Measurements from ENCODE around the gene RAB39B. TPM values are rescaled to one million over a fixed set of nuclear protein-coding genes. Genes with fewer than 3 reads are reported as not detected.
A peak's percentile ranks its signal among the peaks of the same experiment; 100 is the strongest.

Gene RAB39B
- total RNA-seq, 1 donor from 2014 or later: 0.26 TPM

- FAIRE-seq (no peak), DNase-seq (ENCODE audit: low read depth) (no peak)
These were observed 42.9 kb downstream of the RAB39B start for GRCh38 chrX:155221351-155221750.

GRCh38 chrX:155218777-155219176 is 45.5 kb downstream of the RAB39B start:
- no peak for DNase-seq (ENCODE audit: low read depth)
- H3K36me3 ChIP-seq (ENCODE audit: control insufficient read depth, insufficient read depth, low read length): no peaks in the 10 kb centered on the region
- TF ChIP-seq, protein P1, sequence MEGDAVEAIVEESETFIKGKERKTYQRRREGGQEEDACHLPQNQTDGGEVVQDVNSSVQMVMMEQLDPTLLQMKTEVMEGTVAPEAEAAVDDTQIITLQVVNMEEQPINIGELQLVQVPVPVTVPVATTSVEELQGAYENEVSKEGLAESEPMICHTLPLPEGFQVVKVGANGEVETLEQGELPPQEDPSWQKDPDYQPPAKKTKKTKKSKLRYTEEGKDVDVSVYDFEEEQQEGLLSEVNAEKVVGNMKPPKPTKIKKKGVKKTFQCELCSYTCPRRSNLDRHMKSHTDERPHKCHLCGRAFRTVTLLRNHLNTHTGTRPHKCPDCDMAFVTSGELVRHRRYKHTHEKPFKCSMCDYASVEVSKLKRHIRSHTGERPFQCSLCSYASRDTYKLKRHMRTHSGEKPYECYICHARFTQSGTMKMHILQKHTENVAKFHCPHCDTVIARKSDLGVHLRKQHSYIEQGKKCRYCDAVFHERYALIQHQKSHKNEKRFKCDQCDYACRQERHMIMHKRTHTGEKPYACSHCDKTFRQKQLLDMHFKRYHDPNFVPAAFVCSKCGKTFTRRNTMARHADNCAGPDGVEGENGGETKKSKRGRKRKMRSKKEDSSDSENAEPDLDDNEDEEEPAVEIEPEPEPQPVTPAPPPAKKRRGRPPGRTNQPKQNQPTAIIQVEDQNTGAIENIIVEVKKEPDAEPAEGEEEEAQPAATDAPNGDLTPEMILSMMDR (IDR thresholded peaks at IDR 0.05; ENCODE audit: insufficient read depth, low read length, severe bottlenecking): no peak
- FAIRE-seq: no peak
- H3K4me3 ChIP-seq (ENCODE audit: low read depth, low read length): no peak overlapping the region
- H3K27me3 ChIP-seq (ENCODE audit: control insufficient read depth, insufficient read depth, low read length): no peaks in the 10 kb centered on the region

More at GRCh38 chrX:155221351-155221750, 42.9 kb downstream of the RAB39B start:
- Histone ChIP-seq H3K36me3 (ENCODE audit: control insufficient read depth, insufficient read depth, low read length) (no peaks in the 10 kb centered on the region), H3K4me3 (ENCODE audit: low read depth, low read length) (no peak overlapping the region), H3K27me3 (ENCODE audit: control insufficient read depth, insufficient read depth, low read length) (no peaks in the 10 kb centered on the region)
- TF ChIP-seq, protein P1 (IDR thresholded peaks at IDR 0.05; ENCODE audit: insufficient read depth, low read length, severe bottlenecking): no peak

GRCh38 chrX:155216940-155217440 is 47.3 kb downstream of the RAB39B start:
- FAIRE-seq: no peak
- no peaks in the 10 kb centered on the region for H3K27me3 ChIP-seq (ENCODE audit: control insufficient read depth, insufficient read depth, low read length)

GRCh38 chrX:155216179-155216939 is 47.9 kb downstream of the RAB39B start, which contains the start of gene VBP1:
TSS of gene VBP1 (plus strand) at chrX:155216460. CDS start at chrX:155216483, 23 bp downstream.
- no peaks in the 10 kb centered on the region for H3K27me3 ChIP-seq (ENCODE audit: control insufficient read depth, insufficient read depth, low read length)
- FAIRE-seq: no peak
- TF ChIP-seq, protein P1 (IDR thresholded peaks at IDR 0.05; ENCODE audit: insufficient read depth, low read length, severe bottlenecking): peak; percentile 51

More at GRCh38 chrX:155216940-155217440, 47.3 kb downstream of the RAB39B start:
- H3K4me3 ChIP-seq (ENCODE audit: low read depth, low read length): peak overlapping the region; percentile 78
- DNase-seq (ENCODE audit: low read depth): no peak
- no peaks in the 10 kb centered on the region for H3K36me3 ChIP-seq (ENCODE audit: control insufficient read depth, insufficient read depth, low read length)
- TF ChIP-seq, protein P1 (IDR thresholded peaks at IDR 0.05; ENCODE audit: insufficient read depth, low read length, severe bottlenecking): no peak

DNA sequence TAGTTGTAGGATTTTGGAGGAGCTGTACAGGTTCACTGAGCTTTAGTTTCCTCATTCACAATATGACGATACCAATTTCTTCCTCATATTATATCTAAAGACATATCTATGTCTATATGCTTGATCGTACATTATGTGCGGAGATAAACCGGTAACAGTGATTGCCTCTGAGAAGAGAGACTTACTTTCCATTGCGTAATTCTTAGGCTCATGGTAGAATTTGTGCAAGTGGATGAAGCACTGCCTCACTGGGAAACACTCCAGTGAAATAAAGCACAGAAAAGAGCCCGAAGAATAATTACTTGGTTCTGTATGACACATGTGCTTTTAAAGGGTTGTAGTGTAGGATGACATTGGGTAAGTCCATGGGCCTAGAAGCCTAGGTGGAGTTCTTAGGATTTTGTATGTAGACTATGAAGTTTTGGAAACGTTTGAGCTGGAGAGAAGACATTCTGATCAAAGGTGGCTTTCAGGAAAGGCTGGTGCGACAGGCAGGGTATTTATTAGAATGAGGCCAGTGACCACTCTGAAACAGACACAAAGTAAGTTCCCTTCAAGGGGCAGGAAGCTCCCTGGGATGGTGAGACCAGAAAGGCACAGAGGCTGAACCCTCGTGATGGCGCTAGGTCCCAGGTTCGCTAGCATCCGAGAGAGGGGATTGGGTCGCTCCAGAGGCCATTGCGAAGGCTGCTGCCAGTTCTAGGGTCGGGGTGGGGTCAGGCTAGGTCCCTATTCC is 48.7 kb downstream of the RAB39B start:
- FAIRE-seq: no peak
- peak; percentile 10 for DNase-seq (ENCODE audit: low read depth)
- peak overlapping the region; percentile 78 for H3K4me3 ChIP-seq (ENCODE audit: low read depth, low read length)
- TF ChIP-seq, protein P1 (IDR thresholded peaks at IDR 0.05; ENCODE audit: insufficient read depth, low read length, severe bottlenecking): no peak
- no peaks in the 10 kb centered on the region for H3K36me3 ChIP-seq (ENCODE audit: control insufficient read depth, insufficient read depth, low read length)
- no peaks in the 10 kb centered on the region for H3K27me3 ChIP-seq (ENCODE audit: control insufficient read depth, insufficient read depth, low read length)

More at GRCh38 chrX:155216179-155216939, 47.9 kb downstream of the RAB39B start, which contains the start of gene VBP1:
- Histone ChIP-seq H3K4me3 (ENCODE audit: low read depth, low read length) (peak within 1 kb of the TSS; percentile 78), H3K36me3 (ENCODE audit: control insufficient read depth, insufficient read depth, low read length) (no peaks in the 10 kb centered on the region)
- peak; percentile 89 for DNase-seq (ENCODE audit: low read depth)
